Psoas muscle (tissue), 8 donors: Measurements from ENCODE around the gene MAML2. TPM values are rescaled to one million over a fixed set of nuclear protein-coding genes. Genes with fewer than 3 reads are reported as not detected.
A peak's percentile ranks its signal among the peaks of the same experiment; 100 is the strongest.

Experiments used
- ATAC-seq, 4 donors: fragments of 200-7000 bp; cut with Tn5 transposase; one replicate each; pipeline ENCODE4 v1.9.1; 2020; ENCODE audit warnings: moderate library complexity in 3 of 4, mild to moderate bottlenecking in 2 of 4
- DNase-seq, 2 donors: peaks; one replicate each; pipeline ENCODE4 v3.0.0-alpha.2; 2020
- H3K27ac ChIP-seq: fragments of 200-600 bp; one replicate; pipeline ENCODE4 v1.8.0; 2022
- H3K27me3 ChIP-seq, 3 donors: fragments of 200-600 bp in 1 of 3; one replicate each; pipeline versions ENCODE4 v1.6.1 to v1.8.0; 2013 to 2022; ENCODE audit warnings: low read length in 2 of 3, mild to moderate bottlenecking in 2 of 3, moderate library complexity in 1 of 3; ENCODE audit not compliant: insufficient read depth in 3 of 3
- H3K36me3 ChIP-seq, 2 donors: fragments of 200-600 bp in 1 of 2; one replicate each; pipeline versions ENCODE4 v1.6.1 to v1.8.0; 2013 to 2022; ENCODE audit warnings: low read depth in 1 of 2, mild to moderate bottlenecking in 1 of 2, moderate library complexity in 1 of 2; ENCODE audit not compliant: insufficient read depth in 1 of 2
- H3K4me1 ChIP-seq: fragments of 200-600 bp; one replicate; pipeline ENCODE4 v1.8.0; 2022
- H3K4me3 ChIP-seq: fragments of 200-600 bp; one replicate; pipeline ENCODE4 v1.8.0; 2022; ENCODE audit warnings: mild to moderate bottlenecking
- H3K9me3 ChIP-seq: fragments of 200-600 bp; one replicate; pipeline ENCODE4 v1.8.0; 2022
- WGBS, 3 donors: extraction: QIAGEN DNeasy Blood & Tissue Kit; methylation state at CpG; one replicate each; pipeline versions ENCODE4 v1.1.6 to v1.1.7; 2013; 5-methylcytosine and 5-hydroxymethylcytosine counted together
- intact Hi-C, 2 donors: fragments of 100-400 bp; cut with DNase I; formaldehyde crosslinking; loops; one replicate each; pipeline versions ENCODE4 v1.11.0 to v1.14.2; 2022
- polyA plus RNA-seq, 3 donors: library from polyadenylated mRNA; stranded (reverse); fragments of 200-250 nt; gene quantifications; one replicate each; pipeline ENCODE4 v1.2.3, GENCODE V29; 2013
- total RNA-seq, 4 donors: library from RNA; stranded (reverse); fragmentation: NEBNext Ultra II Directional in 2 of 4; extraction: Animal tissue kit (Norgen Biotek cat#: 25700) in 2 of 4; gene quantifications; one replicate each; pipeline versions ENCODE4 v1.2.1 to v1.2.4, GENCODE V29; 2021 to 2023
- TF ChIP-seq, protein P1 (sequence below): fragments of 200-600 bp; IDR thresholded peaks from one replicate; pipeline ENCODE4 v1.8.0; 2022; ENCODE audit warnings: antibody characterized with exemption
- donor health status: healthy with polysubstance abuse.
- donor health status: DM: no; HTN: no; CAD: no; lungs with moderate emphysema.
- donor health status: Bipolar disorder and iron deficiency.
- donor health status: healthy.
- donor health status: DM: yes; HTN: yes; CAD: no.
- donor health status: DM: no; HTN: no; CAD: no.
- donor health status: DM: no; HTN: no; CAD: no.
- donor health status: DM: yes; HTN: yes; CAD: no.

MAML2 gene
- total and polyA plus RNA-seq, 7 donors, result 0.39 to 3.7 (median 1.5) TPM

DNA sequence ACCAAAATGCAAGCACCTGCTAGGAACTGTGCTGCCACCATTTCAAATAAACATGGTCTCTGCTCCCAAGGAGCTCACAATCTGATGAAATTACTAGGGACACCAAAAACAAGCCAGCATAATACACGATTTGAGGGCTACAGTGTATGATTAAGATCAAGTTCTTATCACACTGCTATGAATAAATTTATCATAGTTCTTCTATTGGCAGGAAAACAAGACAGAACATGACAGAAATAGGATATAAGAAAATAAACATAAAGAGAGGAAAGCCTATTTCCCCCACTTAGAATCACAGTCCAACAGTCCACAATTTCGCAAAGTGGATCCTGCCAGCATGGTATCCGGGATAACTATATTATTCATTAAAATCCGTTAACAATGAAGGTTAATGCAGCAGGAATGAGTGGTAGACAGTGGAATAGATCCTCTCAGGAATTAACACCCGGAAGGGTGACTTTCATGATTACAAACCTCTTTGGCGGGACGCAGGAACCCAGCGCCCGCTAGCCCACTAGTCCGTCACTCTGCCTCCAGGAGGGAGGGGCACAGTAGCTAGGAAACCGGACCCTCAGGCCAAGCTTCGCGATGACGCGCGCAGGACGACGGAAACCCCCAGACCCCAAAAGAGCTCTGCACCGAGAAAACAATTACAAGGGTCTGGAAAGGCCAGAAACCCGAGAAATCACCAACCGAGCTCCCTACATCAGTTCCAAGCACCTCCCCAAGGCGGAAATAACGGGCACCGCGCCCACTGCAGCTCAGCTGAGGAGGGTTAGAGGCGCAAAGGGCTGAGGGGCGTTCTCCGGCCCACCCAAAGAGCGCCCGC, 46.1 kb upstream of the MAML2 start:
- ATAC-seq (peak; percentile 37 to 60 (median 48)), DNase-seq (no peak)
- Histone ChIP-seq H3K4me3 (peak overlapping the region; percentile 93), H3K9me3 (no peaks in the 10 kb centered on the region), H3K4me1 (peaks cover 12% of the 10 kb centered on the region), H3K27ac (peak overlapping the region; percentile 92), H3K36me3 (peaks cover 0 to 16% of the 10 kb centered on the region in 2 donors), H3K27me3 (no peaks in the 10 kb centered on the region)
- TF ChIP-seq, protein P1, sequence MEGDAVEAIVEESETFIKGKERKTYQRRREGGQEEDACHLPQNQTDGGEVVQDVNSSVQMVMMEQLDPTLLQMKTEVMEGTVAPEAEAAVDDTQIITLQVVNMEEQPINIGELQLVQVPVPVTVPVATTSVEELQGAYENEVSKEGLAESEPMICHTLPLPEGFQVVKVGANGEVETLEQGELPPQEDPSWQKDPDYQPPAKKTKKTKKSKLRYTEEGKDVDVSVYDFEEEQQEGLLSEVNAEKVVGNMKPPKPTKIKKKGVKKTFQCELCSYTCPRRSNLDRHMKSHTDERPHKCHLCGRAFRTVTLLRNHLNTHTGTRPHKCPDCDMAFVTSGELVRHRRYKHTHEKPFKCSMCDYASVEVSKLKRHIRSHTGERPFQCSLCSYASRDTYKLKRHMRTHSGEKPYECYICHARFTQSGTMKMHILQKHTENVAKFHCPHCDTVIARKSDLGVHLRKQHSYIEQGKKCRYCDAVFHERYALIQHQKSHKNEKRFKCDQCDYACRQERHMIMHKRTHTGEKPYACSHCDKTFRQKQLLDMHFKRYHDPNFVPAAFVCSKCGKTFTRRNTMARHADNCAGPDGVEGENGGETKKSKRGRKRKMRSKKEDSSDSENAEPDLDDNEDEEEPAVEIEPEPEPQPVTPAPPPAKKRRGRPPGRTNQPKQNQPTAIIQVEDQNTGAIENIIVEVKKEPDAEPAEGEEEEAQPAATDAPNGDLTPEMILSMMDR, result no peak
- WGBS, 3 donors, result 0% methylated on average over 30 of the region's 30 CpGs
- intact Hi-C loops, result no loop called here

DNA sequence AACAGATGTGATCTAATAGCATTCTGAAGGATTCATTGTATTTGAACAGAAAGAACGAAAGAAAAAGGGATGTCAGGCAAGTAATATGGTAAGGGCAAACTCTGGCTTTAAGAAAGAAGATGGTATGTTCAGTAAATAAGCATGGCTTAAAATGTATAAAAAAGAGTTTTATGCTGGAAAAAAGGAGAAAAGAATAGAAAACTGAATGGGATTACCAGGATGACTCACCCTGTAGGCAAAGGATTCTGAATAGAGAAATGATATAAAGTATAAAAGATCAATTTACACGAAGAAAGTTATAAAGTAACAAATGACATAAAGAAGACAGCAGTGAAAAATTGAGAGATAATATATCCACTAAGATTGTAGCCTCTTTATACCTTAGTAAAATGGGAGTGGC, 42.2 kb upstream of the MAML2 start:
- Histone ChIP-seq H3K9me3 (no peaks in the 10 kb centered on the region), H3K27ac (no peak overlapping the region), H3K4me3 (no peak overlapping the region), H3K4me1 (peaks cover 6% of the 10 kb centered on the region), H3K27me3 (no peaks in the 10 kb centered on the region), H3K36me3 (peaks cover 0 to 55% of the 10 kb centered on the region in 2 donors)
- intact Hi-C loops, result no loop called here
- TF ChIP-seq, protein P1, result no peak
- ATAC-seq (no peak), DNase-seq (no peak)
- 83 to 93% (median 88%) methylated on average over 2 of the region's 2 CpGs for WGBS, 3 donors

- intact Hi-C loops, result no loop called here
- Histone ChIP-seq H3K27ac (no peak overlapping the region), H3K4me3 (no peak overlapping the region), H3K36me3 (peaks cover 0 to 61% of the 10 kb centered on the region in 2 donors), H3K27me3 (no peaks in the 10 kb centered on the region), H3K4me1 (peaks cover 6% of the 10 kb centered on the region), H3K9me3 (no peaks in the 10 kb centered on the region)
- DNase-seq, result no peak
- no peak for ATAC-seq
- WGBS, 3 donors, result 75 to 77% (median 77%) methylated on average over 3 of the region's 3 CpGs
- TF ChIP-seq, protein P1, result no peak
These were observed 41.2 kb upstream of the MAML2 start for GRCh38 chr11:96384156-96384555.

DNA sequence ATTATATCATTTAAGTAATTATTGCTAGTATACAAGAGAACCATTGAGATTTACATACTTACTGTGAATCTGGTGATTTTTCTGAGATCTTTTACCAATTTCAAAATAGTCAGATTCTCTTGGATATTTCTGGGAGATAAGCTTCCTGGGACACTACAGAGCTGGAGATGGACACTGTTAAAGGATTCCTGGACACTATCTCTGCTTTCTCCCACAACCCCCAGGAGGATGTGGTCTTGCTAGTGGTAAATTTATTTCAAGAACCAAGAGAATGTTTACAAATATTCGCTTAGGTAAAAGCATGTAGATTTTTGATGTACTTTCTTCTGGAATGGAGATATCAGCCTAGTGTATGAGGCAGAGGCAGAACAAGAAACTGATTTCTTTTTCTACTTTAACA, 33.8 kb upstream of the MAML2 start:
- Histone ChIP-seq H3K4me3 (no peak overlapping the region), H3K27ac (no peak overlapping the region), H3K9me3 (no peaks in the 10 kb centered on the region), H3K36me3 (peaks cover 3 to 46% of the 10 kb centered on the region in 2 donors), H3K4me1 (no peaks in the 10 kb centered on the region), H3K27me3 (no peaks in the 10 kb centered on the region)
- TF ChIP-seq, protein P1, result no peak
- WGBS, 3 donors, result 92 to 97% (median 96%) methylated on average over 1 of the region's 1 CpG
- ATAC-seq (no peak), DNase-seq (no peak)
- intact Hi-C loops, result no loop called here
